ENCODE results near the gene LEF1. TPM values are rescaled to one million over a fixed set of nuclear protein-coding genes. Genes with fewer than 3 reads are reported as not detected.

The LEF1 gene
- total RNA-seq (2014; rRNA removed; shearing (Covaris generic)) (0.23 and 0.73 TPM in 2 replicates), polyA plus RNA-seq (2016; fragmentation: Nextera tagmentation; extraction: Ambion mirVana) (0.50 and 1.0 TPM in 2 replicates)
- long read RNA-seq, partial matches to known transcripts = 0 of 1 reads
- long read RNA-seq, other reads (novel, unspliced or antisense) = 0 of 1 reads

DNA sequence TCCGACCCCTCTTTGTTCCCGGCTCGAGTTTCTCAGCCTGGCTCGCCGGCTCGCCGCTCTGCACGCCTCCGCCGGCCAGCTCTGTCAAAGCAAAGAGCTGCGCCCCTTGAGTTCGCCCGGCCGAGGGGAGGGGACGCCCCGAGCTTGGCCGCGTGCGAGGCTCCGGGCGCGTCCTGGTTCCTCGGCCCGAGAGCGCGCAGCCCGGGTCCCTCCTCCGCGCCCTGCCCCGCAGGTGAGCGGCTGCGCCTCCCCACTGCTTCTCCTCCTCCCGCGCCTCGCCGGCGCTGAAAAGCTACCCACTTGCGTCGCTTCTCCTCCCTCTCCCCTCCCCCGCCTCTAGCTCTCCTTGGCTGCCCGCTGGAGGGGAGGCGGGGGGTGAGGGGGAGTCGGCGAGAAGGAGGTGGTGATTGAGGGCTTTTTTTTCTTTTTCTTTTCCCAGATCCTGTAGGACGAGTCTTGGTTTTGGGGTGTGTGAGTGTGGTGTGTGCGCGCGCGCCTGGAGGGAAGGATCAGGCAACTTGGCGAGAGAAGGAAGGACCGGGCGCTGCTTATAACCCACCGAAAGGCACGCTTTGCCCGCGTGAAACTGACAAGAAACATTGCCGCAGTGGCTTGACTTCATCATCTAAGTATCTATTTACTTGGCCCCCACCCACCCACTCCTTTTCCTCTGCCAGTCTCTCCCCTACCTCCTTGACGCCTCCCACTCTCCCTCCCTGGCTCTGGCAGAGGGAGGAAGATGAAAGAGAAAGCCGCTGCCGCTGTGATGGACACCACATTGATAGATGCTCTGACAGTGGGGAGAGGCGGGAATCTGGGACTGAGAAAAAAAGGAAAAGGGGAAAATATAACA is at the start of gene LEF1:
TSS of gene LEF1 (minus strand) at position 262 of the 853 bp plus-strand sequence. CDS start 1,165 bp downstream, outside the sequence.
- DNase-seq (ENCODE audit: low spot score) (peak; percentile 84), ATAC-seq (peak; percentile 50)
- H3K27ac ChIP-seq (ENCODE audit: low read depth) = no peak within 1 kb of the TSS
- Mint-ChIP-seq H3K27ac (no peak within 1 kb of the TSS), H3K4me3 (peak within 1 kb of the TSS; percentile 86), H3K9me3 (peaks cover 3% of the 10 kb centered on the region; the same call in 1 of the 3 replicates), H3K4me1 (peaks cover 50% of the 10 kb centered on the region), H3K27me3 (ENCODE audit: insufficient read depth, low read depth, poor library complexity) (peaks cover 85% of the 10 kb centered on the region), H3K36me3 (ENCODE audit: low read depth) (no peaks in the 10 kb centered on the region)
- H3K4me2 ChIP-seq = peak within 1 kb of the TSS; percentile 96
- H4K20me1 ChIP-seq (replicated peaks; ENCODE audit: insufficient read depth) = peaks cover 15% of the 10 kb centered on the region
- no peaks in the 10 kb centered on the region for H3K79me2 ChIP-seq (replicated peaks; ENCODE audit: insufficient read depth)
- peak within 1 kb of the TSS; percentile 99 for H2AFZ ChIP-seq
- H3K4me1 ChIP-seq (ENCODE audit: insufficient read depth) = peaks cover 46% of the 10 kb centered on the region
- peaks cover 99% of the 10 kb centered on the region for H3K27me3 ChIP-seq (ENCODE audit: insufficient read depth)
- H3K36me3 ChIP-seq (ENCODE audit: insufficient read depth) = no peaks in the 10 kb centered on the region
- TF ChIP-seq EZH2 (IDR thresholded peaks at IDR 0.05; ENCODE audit: low read depth, unreplicated experiment) (peak; percentile 57), EZH2phosphoT487 (IDR thresholded peaks at IDR 0.05; ENCODE audit: unreplicated experiment) (no peak), NANOG (IDR thresholded peaks at IDR 0.05; ENCODE audit: borderline replicate concordance) (no peak)
- H3K9me2 ChIP-seq (ENCODE audit: insufficient read depth) = no peaks in the 10 kb centered on the region
- peak within 1 kb of the TSS; percentile 75 for H3K4me3 ChIP-seq
- peaks cover 31% of the 10 kb centered on the region for H3F3A ChIP-seq (replicated peaks; ENCODE audit: low read depth)

DNA sequence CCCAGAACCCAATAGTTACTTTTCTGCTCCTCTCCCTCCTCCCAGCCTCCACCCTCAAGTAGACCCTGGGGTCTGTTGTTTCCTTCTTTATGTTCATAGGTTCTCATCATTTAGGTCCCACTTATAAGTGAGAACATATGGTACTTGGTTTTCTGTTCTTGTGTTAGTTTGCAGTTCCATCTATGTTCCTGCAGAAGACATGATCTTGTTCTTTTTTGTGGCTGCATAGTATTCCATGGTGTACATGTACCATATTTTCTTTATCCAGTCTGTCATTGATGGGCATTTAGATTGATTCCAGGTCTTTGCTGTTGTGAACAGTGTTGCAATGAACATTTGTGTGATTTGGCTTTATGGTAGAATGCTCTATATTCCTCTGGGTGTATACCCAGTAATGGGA is 47.8 kb upstream of the LEF1 start:
- Histone ChIP-seq H3K4me2 (no peak overlapping the region), H3K9me2 (ENCODE audit: insufficient read depth) (no peaks in the 10 kb centered on the region), H3K4me1 (ENCODE audit: insufficient read depth) (no peaks in the 10 kb centered on the region), H3K79me2 (replicated peaks; ENCODE audit: insufficient read depth) (no peaks in the 10 kb centered on the region), H3K27me3 (ENCODE audit: insufficient read depth) (no peaks in the 10 kb centered on the region), H3K36me3 (ENCODE audit: insufficient read depth) (no peaks in the 10 kb centered on the region), H3K27ac (ENCODE audit: low read depth) (no peak overlapping the region), H2AFZ (no peak overlapping the region), H3F3A (replicated peaks; ENCODE audit: low read depth) (no peaks in the 10 kb centered on the region), H3K4me3 (no peak overlapping the region), H4K20me1 (replicated peaks; ENCODE audit: insufficient read depth) (no peaks in the 10 kb centered on the region)
- DNase-seq (ENCODE audit: low spot score) (no peak), ATAC-seq (no peak)
- no peaks in the 10 kb centered on the region; the same call in 2 of the 3 replicates for H3K9me3 Mint-ChIP-seq
- TF ChIP-seq, protein P1, sequence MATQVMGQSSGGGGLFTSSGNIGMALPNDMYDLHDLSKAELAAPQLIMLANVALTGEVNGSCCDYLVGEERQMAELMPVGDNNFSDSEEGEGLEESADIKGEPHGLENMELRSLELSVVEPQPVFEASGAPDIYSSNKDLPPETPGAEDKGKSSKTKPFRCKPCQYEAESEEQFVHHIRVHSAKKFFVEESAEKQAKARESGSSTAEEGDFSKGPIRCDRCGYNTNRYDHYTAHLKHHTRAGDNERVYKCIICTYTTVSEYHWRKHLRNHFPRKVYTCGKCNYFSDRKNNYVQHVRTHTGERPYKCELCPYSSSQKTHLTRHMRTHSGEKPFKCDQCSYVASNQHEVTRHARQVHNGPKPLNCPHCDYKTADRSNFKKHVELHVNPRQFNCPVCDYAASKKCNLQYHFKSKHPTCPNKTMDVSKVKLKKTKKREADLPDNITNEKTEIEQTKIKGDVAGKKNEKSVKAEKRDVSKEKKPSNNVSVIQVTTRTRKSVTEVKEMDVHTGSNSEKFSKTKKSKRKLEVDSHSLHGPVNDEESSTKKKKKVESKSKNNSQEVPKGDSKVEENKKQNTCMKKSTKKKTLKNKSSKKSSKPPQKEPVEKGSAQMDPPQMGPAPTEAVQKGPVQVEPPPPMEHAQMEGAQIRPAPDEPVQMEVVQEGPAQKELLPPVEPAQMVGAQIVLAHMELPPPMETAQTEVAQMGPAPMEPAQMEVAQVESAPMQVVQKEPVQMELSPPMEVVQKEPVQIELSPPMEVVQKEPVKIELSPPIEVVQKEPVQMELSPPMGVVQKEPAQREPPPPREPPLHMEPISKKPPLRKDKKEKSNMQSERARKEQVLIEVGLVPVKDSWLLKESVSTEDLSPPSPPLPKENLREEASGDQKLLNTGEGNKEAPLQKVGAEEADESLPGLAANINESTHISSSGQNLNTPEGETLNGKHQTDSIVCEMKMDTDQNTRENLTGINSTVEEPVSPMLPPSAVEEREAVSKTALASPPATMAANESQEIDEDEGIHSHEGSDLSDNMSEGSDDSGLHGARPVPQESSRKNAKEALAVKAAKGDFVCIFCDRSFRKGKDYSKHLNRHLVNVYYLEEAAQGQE (IDR thresholded peaks at IDR 0.05; ENCODE audit: unreplicated experiment) = no peak
- no peak for TF ChIP-seq ZNF114 (CRISPR knock-in tag; IDR thresholded peaks at IDR 0.05)
- H3K4me1 Mint-ChIP-seq = peaks cover 6% of the 10 kb centered on the region; the same call in 2 of the 3 replicates
- H3K27ac Mint-ChIP-seq = no peak overlapping the region
- no peak overlapping the region for H3K4me3 Mint-ChIP-seq
- peaks cover 7% of the 10 kb centered on the region for H3K27me3 Mint-ChIP-seq (ENCODE audit: insufficient read depth, low read depth, poor library complexity)
- H3K36me3 Mint-ChIP-seq (ENCODE audit: low read depth) = no peaks in the 10 kb centered on the region

All from GM23338 (cell line).